ENCODE results near the gene ISLR.

Gene ISLR

GRCh38 chr15:74128785-74129585, 44.5 kb upstream of the ISLR start:
- no peak overlapping the region for H3K4me3 ChIP-seq (replicated peaks; ENCODE audit: low read depth, low read length)
- DNase-seq (ENCODE audit: low read depth) = no peak
- TF ChIP-seq, protein P1, sequence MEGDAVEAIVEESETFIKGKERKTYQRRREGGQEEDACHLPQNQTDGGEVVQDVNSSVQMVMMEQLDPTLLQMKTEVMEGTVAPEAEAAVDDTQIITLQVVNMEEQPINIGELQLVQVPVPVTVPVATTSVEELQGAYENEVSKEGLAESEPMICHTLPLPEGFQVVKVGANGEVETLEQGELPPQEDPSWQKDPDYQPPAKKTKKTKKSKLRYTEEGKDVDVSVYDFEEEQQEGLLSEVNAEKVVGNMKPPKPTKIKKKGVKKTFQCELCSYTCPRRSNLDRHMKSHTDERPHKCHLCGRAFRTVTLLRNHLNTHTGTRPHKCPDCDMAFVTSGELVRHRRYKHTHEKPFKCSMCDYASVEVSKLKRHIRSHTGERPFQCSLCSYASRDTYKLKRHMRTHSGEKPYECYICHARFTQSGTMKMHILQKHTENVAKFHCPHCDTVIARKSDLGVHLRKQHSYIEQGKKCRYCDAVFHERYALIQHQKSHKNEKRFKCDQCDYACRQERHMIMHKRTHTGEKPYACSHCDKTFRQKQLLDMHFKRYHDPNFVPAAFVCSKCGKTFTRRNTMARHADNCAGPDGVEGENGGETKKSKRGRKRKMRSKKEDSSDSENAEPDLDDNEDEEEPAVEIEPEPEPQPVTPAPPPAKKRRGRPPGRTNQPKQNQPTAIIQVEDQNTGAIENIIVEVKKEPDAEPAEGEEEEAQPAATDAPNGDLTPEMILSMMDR (IDR thresholded peaks at IDR 0.05; ENCODE audit: low read length, missing control alignments) = no peak

- DNase-seq (ENCODE audit: low read depth) = no peak
- H3K4me3 ChIP-seq (replicated peaks; ENCODE audit: low read depth, low read length) = no peak overlapping the region
- TF ChIP-seq, protein P1 (IDR thresholded peaks at IDR 0.05; ENCODE audit: low read length, missing control alignments) = no peak
These were observed 43.8 kb upstream of the ISLR start for GRCh38 chr15:74129586-74130154.

DNA sequence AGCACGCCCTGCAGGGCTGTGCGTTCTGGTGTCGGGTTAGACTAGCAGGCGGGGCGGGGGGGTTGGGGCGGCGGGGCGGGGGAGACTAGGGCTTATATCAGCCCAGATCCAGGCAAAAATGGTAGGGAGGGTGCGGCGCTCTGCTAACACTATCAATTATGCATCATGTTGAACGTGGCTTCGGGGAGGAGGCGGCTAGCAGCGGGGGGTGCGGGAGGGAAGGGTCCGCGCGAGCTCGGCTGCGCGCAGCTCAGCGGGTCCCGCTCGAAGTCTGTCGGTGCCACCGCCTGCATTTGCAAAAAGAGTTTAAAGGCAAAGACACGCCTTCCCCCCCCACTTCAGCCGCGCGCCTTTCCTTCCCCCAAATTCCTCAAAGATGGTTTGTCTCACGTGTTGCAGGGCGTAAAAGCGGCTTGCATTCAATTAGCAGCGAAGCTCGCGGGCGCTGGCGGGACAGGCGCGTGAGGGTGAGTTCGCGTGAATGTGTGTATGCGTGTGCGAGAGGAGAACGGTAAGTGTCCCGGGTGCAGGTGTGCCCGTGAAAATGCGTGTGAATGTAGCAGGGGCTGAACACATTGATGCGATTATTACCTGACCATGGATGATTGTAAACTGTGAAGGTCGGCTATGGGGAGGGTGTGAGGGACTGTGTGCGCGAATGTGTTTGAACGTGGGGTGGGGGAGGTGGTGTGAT, 43.2 kb upstream of the ISLR start, which contains the start of gene ISLR2:
Gene ISLR2 (plus strand): TSS at position 432 of the 694 bp plus-strand sequence. CDS start 2,169 bp downstream, outside the sequence.
- TF ChIP-seq, protein P1 (IDR thresholded peaks at IDR 0.05; ENCODE audit: low read length, missing control alignments) = no peak
- H3K4me3 ChIP-seq (replicated peaks; ENCODE audit: low read depth, low read length) = no peak within 1 kb of the TSS
- DNase-seq (ENCODE audit: low read depth) = no peak

- DNase-seq (ENCODE audit: low read depth) = no peak
- no peak overlapping the region for H3K4me3 ChIP-seq (replicated peaks; ENCODE audit: low read depth, low read length)
- TF ChIP-seq, protein P1 (IDR thresholded peaks at IDR 0.05; ENCODE audit: low read length, missing control alignments) = no peak
These were observed 42.5 kb upstream of the ISLR start for GRCh38 chr15:74130849-74131627.

DNA sequence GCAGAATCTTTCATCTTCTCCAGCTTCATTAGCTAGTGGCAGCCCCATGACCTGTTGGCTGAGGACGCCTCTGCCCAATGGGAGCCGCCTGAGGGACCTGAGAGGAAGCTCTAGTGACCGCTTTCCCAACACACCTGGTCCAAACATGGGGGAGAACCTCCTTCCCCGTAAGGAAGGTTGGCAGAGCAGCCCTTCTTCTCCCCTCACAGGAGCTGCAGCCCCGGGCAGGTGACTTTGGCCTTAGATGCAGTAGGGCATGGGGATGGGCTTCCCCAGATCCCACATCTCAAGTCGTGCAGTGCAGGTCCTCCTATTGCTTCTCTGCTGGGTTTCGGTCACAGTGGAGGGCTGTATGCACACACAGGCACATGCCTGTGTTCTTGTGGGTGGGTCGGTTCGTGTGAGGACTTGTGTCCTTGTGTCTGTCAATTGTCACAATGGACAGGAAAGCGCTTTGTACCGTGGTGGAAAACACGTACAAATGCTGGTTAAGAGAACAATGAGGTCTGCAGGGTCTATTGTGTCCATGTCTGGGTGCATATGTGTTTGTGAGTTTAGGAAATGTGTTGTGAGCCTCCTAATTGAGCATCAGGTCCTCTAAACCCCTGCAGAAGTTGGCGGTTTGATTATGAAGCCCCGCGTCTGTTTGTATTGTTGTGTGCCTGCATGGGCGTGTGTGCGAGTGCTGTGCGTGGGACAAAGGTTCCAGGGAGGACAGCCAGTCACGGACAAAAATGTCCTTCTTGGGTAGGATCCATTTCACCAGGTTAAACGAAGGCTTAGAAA, 41.7 kb upstream of the ISLR start:
- no peak for DNase-seq (ENCODE audit: low read depth)
- TF ChIP-seq, protein P1 (IDR thresholded peaks at IDR 0.05; ENCODE audit: low read length, missing control alignments) = no peak
- no peak overlapping the region for H3K4me3 ChIP-seq (replicated peaks; ENCODE audit: low read depth, low read length)

Measured in fibroblast of pulmonary artery (primary cell).